Measurements from ENCODE around the gene SLC16A7. TPM values are rescaled to one million over a fixed set of nuclear protein-coding genes. Genes with fewer than 3 reads are reported as not detected.

Gene SLC16A7
- total RNA-seq, 1 experiment from 2014 or later: 23.7 TPM

- no peak for DNase-seq (ENCODE audit: low spot score)
Measured at GRCh38 chr12:59665701-59666100, 69.9 kb downstream of the SLC16A7 start.

DNA sequence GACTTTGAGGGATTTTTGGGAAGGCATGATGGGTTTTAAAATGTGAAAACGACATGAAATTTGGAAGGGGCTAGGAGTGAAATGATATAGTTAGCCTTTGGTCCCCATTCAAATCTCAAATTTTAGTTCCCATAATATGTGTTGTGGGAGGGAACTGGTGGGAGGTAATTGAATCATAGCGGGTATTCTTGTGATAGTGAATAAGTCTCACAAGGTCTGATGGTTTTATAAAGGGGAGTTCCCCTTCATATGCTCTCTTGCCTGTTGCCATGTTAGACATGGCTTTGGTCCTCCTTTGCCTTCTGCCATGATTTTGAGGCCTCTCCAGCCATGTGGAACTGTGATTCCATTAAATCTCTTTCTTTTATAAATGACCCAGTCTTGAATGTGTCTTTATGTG, 72.8 kb downstream of the SLC16A7 start:
- no peak for DNase-seq (ENCODE audit: low spot score)

DNA sequence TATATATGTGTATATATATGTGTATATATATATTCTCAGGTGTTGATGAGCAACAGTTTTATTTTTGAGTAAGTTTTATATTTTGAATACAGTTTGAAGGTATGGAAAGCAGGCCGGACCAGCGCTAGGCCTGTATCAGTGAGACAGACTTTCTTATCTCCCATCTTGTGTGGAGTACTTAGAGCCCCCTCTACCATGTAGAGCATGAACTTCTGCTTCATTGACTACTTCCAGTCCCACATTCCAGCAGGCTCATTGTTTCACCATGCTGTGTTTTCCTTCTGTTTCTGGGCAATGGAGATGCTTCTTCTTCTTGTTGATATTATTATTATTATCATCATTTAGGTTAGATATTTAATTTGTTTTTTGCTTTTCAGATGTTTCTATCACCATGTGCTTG, 76.4 kb downstream of the SLC16A7 start:
- DNase-seq (ENCODE audit: low spot score): no peak

- DNase-seq (ENCODE audit: low spot score): no peak
Measured at GRCh38 chr12:59675461-59675860, 79.6 kb downstream of the SLC16A7 start.

DNA sequence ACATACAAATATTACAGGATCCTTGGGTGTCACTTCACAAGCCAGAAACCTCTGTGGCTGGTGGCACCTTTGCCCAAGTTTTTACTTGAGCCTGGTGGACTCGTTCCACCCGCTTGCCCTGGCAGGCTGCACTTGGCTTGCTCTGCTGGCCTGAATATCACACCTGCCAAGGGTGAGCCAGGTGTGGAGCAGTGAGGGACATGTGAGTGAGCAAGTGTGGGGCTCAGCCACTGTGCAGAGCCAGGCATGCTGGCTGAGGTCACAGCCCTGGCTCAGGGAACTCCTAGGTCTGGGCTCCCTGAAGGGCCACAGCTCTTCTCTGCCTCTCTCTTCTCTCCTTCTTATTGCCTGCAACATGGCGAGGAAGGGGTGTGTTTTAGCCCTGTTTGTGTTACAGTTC, 82.0 kb downstream of the SLC16A7 start:
- DNase-seq (ENCODE audit: low spot score): no peak

DNA sequence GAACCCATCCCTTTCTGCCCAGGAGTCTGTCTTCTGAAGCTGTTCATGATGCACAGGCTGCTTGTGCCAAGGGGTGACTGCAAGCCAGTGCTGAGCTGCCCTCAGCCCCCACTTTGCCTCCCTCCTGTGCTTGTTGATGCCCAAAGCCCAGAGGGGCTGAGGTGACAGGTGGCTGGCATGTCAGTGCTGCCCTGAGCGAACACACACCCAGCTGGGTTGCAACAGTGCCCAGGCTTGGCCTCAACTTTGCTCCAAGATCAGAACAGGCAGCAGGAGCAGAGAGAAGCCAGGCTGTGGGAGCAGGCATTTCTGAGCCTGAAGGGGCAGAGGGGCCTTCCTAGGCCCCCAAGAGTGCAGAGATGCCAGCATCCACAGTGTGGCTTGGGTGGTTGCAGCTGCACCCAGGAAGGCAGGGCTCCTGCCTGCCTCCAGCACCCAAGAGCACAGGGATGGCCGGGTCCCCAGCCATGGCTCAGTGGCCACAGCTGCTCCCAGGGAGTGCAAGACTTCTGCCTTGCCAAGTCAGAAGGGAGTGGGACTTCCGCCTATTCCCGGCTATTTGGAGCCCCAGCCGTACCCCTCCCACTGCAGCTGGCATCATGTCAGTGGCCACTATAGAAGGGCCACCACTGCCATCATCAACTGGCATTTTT, 83.1 kb downstream of the SLC16A7 start:
- no peak for DNase-seq (ENCODE audit: low spot score)

DNA sequence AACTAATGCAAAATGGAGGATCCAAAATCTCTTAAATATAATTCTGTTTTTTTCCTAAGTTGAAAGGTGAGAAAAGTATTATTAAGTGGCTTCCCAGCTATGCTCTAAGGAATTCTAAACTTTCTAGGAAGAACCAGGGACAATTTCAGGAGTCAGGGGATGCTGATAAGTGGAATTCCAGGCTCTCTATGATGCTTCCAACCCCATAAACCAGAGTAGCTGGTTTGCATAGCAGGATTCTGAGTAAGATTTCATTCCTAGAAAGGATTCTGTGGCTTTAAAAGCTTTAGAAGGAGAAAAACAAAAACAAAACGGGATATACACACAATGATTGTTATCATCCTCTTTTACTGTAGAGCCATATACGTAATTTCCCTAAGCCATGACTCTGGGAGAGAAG, 93.9 kb downstream of the SLC16A7 start:
- DNase-seq (ENCODE audit: low spot score): no peak

DNA sequence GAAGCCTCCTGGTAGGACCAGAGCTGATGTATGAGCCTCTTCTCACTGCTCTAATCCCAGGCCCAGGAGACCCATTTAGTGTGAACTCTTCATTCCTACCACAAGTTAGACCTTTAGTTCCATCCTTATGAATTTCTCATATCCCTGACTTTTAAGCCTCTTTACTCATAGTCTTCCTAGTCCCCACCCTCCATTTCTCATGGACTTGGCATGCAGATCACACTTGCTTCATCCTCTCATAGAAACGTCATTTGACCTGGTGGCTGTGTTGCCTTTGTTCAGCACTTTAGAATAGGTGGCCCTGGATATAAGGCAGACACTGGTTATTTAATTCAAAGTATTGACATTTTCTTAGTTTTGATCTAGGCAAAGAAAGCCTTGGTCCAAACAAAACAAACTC, 99.5 kb downstream of the SLC16A7 start:
- DNase-seq (ENCODE audit: low spot score): no peak

- no peak for DNase-seq (ENCODE audit: low spot score)
Measured at GRCh38 chr12:59698600-59698999, 102.8 kb downstream of the SLC16A7 start.

GRCh38 chr12:59699421-59700152, 103.8 kb downstream of the SLC16A7 start:
- no peak for DNase-seq (ENCODE audit: low spot score)

GRCh38 chr12:59700153-59700450, 104.3 kb downstream of the SLC16A7 start:
- no peak for DNase-seq (ENCODE audit: low spot score)

DNA sequence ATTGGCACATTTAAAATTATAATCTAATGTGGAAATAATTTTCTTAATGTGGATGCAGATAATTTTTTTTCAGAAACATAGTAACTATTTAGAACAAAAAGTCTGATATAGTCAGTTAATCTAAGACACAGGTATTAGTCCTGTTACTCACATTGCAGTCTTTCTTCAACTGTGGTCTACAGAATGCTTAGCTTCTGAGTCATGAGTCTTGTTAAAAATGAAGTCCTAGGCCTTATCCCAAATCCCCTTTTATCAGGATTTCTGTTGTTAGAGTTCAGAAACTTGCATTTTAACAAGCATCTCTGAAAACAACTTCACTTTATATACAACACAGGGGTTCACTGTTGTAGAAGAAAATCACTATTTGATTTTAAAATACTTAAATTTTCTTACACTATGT, 112.2 kb downstream of the SLC16A7 start:
- peak; percentile 52 for DNase-seq (ENCODE audit: low spot score)

GRCh38 chr12:59708484-59708883, 112.7 kb downstream of the SLC16A7 start:
- DNase-seq (ENCODE audit: low spot score): no peak

DNA sequence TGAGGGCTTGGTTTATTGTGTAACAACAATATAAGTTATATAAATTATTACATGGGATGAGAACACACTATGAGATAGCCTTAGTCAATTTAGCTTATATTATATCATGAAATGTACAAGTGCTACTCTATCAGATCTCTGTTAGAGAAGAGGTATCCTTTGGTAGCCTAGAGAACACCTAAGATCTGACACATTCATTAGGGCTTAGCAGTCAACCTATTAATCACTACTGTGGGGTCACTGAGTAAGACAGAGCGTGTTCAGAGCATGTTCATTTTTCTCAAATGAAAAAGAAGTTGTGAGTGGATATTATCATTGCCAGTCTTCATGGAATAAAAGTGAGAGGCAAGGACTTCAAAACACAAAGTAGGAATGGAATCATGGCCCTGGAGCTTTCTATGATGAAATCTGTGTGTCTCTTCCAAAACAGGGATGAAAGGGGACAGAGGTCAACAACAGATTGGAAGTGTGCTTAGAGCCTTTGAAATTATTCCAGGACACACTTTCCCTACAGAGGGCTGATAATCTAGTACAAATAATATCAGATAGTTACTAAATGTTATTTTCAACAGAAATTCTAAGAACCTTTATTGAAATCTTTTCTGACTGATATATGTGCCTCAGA, 114.3 kb downstream of the SLC16A7 start:
- DNase-seq (ENCODE audit: low spot score): no peak

DNA sequence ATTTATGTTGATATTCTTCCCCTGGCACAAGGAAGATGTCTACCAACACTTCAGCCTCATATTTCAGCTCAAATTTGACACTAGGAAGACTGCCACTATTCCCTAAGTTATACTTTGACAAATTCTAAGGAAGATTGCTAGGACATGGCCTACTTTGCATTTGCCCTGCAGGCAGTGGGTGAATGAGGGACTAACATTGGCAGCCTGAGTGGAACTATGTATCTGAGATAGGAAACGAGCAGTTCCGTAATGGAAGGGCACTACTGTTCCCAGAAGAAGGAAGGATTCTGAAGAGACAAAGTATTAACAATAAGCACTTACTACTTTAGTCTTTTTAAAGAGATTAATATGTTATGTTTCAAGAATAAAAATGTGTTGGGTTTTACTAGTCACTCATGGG, 115.1 kb downstream of the SLC16A7 start:
- DNase-seq (ENCODE audit: low spot score): no peak

DNA sequence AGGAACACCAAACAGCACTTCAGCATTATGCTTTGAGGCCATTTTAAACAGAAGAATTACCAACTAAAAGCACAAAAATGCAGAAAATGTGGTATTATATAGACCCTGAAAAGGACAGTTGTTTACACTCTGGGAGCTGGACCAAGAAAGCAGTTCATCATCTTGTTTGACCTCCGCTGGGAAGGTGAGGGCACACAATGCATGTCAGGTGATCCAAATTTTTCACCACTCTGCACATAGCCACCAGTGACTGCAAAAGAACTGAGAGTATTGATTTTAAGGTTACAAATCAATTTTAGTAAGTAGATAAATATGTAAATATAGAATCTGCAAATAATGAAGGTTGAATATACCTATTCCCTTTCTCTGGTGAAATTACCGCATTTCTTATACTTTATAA, 119.6 kb downstream of the SLC16A7 start:
- DNase-seq (ENCODE audit: low spot score): no peak

GRCh38 chr12:59716043-59716442, 120.2 kb downstream of the SLC16A7 start:
- DNase-seq (ENCODE audit: low spot score): no peak

DNA sequence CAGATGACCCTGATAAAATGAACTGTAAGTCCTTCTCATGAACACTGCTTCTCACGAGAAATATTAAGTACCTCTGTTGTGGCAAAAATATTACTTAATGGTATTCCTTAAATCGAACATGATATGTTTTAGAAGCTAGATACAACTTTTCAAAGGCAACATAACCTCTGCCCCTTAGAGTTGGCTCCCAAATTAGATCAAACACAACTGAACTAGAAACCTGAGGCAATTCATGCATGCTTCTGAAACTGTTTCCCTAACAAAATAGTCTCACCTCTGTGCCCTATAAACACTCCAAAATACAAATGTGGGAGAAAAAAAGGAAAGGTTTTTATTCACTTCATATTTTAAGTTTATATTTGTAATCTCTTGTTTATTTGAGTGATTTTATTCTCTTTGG, 121.6 kb downstream of the SLC16A7 start:
- DNase-seq (ENCODE audit: low spot score): no peak

- DNase-seq (ENCODE audit: low spot score): no peak
Measured at GRCh38 chr12:59719701-59720100, 123.9 kb downstream of the SLC16A7 start.

DNA sequence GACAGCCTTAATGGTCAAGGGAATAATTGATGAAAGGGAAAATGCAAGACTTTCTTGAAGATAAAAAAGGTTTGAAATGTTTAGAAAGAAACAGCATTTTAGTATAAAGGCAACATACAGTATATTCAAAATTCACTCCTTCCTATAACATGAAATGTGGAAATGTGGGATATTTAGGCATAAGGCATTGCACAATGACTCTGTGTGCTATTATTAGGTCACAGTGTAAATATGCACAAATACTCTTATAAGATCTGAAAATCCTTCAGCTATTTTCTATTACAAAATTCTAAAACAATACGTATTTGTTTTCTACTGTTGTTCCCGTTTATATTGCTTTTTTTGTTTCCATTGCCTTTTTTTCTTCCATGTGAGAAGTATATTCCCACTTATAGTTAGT, 127.7 kb downstream of the SLC16A7 start:
- DNase-seq (ENCODE audit: low spot score): no peak

DNA sequence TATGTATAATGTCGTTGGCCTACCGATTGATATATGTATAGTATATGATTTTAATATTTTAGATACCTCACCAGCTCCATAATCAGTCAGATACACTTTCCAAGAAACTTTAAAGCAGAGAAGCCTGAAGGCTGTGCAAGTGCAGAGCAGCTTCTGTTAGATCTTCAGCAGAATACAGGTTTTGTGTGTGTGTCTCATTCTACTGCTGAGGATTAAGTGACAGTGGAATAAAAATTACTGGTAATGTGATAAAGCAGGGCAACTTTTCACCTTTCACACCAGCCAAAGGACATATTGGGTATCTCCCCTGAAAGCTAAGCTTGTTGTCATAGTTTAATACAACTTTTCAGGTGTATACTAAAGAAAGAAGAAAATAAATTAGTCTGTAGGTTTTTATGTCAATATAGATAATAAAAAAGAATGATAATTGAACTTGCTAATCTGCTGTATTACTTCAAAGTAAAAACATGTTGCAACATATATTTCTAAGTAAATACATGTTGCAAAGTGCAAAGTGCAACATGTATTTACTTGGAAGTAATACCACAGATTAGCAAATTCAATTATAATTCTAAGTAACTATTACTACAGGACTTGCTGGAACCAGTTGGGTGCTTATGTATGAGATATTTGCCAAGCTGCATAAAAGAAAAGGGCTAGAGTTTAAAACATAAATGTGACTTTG, 128.3 kb downstream of the SLC16A7 start:
- DNase-seq (ENCODE audit: low spot score): no peak

DNA sequence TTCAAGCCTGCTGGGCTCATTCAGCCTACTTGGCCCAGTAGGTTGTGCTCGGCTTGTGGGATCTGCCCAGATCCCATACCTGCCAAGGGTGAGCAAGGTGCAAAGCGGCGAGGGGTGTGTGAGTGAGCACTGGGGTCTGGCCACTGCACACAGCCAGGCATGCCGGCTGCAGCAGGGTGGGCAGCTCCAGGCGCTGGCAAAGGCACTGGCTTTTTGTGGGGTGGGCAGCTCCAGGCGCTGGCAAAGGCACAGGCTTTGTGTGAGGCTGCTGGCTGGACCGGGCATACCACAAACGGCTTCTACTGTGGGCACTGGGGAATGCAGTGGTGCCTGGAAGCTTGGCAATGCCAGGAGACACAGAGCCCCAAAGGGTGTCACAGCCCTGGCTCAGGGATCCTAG, 137.4 kb downstream of the SLC16A7 start:
- no peak for DNase-seq (ENCODE audit: low spot score)

DNA sequence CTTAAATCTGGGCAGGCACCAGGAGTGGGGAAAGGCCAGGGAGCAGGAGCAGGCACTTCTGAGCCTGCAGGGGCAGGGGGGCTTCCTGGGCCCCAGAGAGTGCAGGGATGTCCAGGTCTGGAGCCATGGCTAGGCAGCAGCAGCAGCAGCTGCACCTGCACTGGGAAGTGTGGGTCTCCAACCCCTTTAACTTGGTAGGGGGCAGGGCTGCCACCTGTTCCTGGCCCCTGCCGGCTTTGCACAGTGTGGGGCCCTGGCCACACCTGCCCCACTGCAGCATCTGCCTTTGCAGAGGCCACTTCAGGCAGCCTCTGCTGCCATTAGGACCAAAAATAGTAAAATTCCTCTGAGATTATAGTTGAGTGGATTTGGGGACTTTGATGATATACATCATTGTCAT, 138.5 kb downstream of the SLC16A7 start:
- DNase-seq (ENCODE audit: low spot score): no peak
